Spleen (tissue), 7 donors: ENCODE results near the gene SLC4A4.

Experiments used
- POLR2AphosphoS5 ChIP-seq, 3 donors: sonication (generic); formaldehyde crosslinking; IDR thresholded peaks; one replicate each; pipeline ENCODE4 v1.5.1; 2017; ENCODE audit warnings: antibody characterized with exemption in 3 of 3
- TF ChIP-seq, protein P1 (sequence below), 11 experiments: fragments of 200-600 bp in 7 of 11; fragments of 450-650 bp in 4 of 11; sonication (generic) in 4 of 11; IDR thresholded peaks in 8 of 11; conservative IDR thresholded peaks in 3 of 11; 1 replicate in 7 of 11; 2 replicates in 4 of 11; pipeline versions ENCODE4 v1.4.0 to v1.8.0; 2016 to 2021; ENCODE audit warnings: antibody characterized with exemption in 11 of 11, inconsistent platforms in 4 of 11, mild to moderate bottlenecking in 1 of 11
- donor health status: DM: no; HTN: no; CAD: no; lungs with moderate emphysema.
- donor health status: DM: no; HTN: no; CAD: no.
- donor health status: DM: no; HTN: no; CAD: no.

- no peak for TF ChIP-seq POLR2AphosphoS5 (IDR thresholded peaks at IDR 0.05)
- TF ChIP-seq, protein P1, sequence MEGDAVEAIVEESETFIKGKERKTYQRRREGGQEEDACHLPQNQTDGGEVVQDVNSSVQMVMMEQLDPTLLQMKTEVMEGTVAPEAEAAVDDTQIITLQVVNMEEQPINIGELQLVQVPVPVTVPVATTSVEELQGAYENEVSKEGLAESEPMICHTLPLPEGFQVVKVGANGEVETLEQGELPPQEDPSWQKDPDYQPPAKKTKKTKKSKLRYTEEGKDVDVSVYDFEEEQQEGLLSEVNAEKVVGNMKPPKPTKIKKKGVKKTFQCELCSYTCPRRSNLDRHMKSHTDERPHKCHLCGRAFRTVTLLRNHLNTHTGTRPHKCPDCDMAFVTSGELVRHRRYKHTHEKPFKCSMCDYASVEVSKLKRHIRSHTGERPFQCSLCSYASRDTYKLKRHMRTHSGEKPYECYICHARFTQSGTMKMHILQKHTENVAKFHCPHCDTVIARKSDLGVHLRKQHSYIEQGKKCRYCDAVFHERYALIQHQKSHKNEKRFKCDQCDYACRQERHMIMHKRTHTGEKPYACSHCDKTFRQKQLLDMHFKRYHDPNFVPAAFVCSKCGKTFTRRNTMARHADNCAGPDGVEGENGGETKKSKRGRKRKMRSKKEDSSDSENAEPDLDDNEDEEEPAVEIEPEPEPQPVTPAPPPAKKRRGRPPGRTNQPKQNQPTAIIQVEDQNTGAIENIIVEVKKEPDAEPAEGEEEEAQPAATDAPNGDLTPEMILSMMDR (IDR thresholded peaks at IDR 0.05 in 8 of 11, conservative IDR thresholded peaks at IDR 0.05 in 3 of 11) = no peak
Measured at GRCh38 chr4:71614621-71615020, 275.8 kb downstream of the SLC4A4 start.
